ENCODE measurements around the gene ZNRF2. TPM values are rescaled to one million over a fixed set of nuclear protein-coding genes. Genes with fewer than 3 reads are reported as not detected.

The ZNRF2 gene
- total and polyA plus RNA-seq, 4 donors, result 4.8 to 21.1 (median 11.2) TPM

DNA sequence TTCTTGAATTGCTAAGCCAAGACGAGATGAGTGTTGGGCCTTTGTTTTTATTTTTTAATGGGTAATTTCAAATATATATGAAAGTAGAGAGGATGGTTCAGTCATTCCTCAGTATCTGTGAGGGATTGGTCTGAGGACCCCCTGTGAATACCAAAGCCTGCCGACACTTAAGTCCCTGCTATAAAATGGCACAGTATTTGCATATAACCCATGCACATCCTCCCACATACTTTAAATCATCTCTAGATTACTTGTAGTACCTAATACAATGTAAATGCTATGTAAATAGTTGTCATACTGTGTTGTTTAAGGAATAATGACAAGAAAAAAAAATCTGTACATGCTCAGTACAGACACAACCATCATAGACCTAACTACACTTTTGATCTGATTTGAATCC is 120.8 kb downstream of the ZNRF2 start:
- Histone ChIP-seq H3K9me3 (ENCODE audit: control insufficient read depth, low read length) (no peaks in the 10 kb centered on the region), H3K27me3 (ENCODE audit: control insufficient read depth in 1 of 2, insufficient read depth in 2 of 2, low read length in 1 of 2) (no peaks in the 10 kb centered on the region), H3K4me3 (ENCODE audit: low read length in 2 of 2) (no peak overlapping the region), H3K36me3 (ENCODE audit: control insufficient read depth in 1 of 2, insufficient read depth in 2 of 2, low read length in 1 of 2) (no peaks in the 10 kb centered on the region), H3K4me1 (ENCODE audit: control insufficient read depth in 1 of 2, insufficient read depth in 2 of 2, low read length in 2 of 2) (no peaks in the 10 kb centered on the region), H3K27ac (ENCODE audit: low read depth in 1 of 2, low read length in 2 of 2) (no peak overlapping the region)
- 96% methylated on average over 2 of the region's 2 CpGs for WGBS, 2 donors
- DNase-seq (no peak), ATAC-seq (ENCODE audit: low FRiP score) (no peak)
- intact Hi-C loops (cut with DNase I), result no loop called here

GRCh38 chr7:30406664-30407425 is 122.4 kb downstream of the ZNRF2 start:
- H3K27me3 ChIP-seq (ENCODE audit: control insufficient read depth in 1 of 2, insufficient read depth in 2 of 2, low read length in 1 of 2), result no peaks in the 10 kb centered on the region
- intact Hi-C loops (cut with DNase I), result no loop called here

DNA sequence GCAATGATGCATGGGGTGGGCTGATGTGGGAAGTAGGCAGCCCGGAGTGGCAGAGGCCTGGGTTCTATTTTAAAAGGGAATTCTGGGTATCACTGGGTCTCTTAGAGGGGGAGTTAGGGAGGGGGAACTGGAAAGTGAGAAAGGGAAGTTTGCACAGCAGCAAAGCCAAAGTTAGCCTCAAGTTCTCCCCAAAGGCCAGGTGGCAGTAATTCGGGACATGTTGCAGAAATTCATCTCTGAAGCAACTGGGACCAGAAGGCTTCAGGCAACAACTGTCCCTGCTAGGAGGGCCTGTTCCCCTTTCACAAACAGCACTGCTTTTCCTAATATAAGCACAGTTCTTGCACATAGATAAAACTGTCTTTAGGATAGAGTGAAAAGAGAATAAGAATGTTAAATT is 126.8 kb downstream of the ZNRF2 start:
- Histone ChIP-seq H3K36me3 (ENCODE audit: control insufficient read depth in 1 of 2, insufficient read depth in 2 of 2, low read length in 1 of 2) (no peaks in the 10 kb centered on the region), H3K4me1 (ENCODE audit: control insufficient read depth in 1 of 2, insufficient read depth in 2 of 2, low read length in 2 of 2) (no peaks in the 10 kb centered on the region), H3K27me3 (ENCODE audit: control insufficient read depth in 1 of 2, insufficient read depth in 2 of 2, low read length in 1 of 2) (no peaks in the 10 kb centered on the region), H3K4me3 (ENCODE audit: low read length in 2 of 2) (no peak overlapping the region), H3K27ac (ENCODE audit: low read depth in 1 of 2, low read length in 2 of 2) (no peak overlapping the region), H3K9me3 (ENCODE audit: control insufficient read depth, low read length) (no peaks in the 10 kb centered on the region)
- ATAC-seq (ENCODE audit: low FRiP score) (no peak), DNase-seq (no peak)
- 85 to 88% methylated on average over 2 of the region's 2 CpGs for WGBS, 2 donors
- intact Hi-C loops (cut with DNase I), result loop anchor here in 1 of 2 donors (5.0 kb wide), 1 partner anchor 134 kb away; no protein-coding TSS in a partner anchor

More at GRCh38 chr7:30406664-30407425, 122.4 kb downstream of the ZNRF2 start:
- ATAC-seq (ENCODE audit: low FRiP score) (no peak), DNase-seq (no peak)
- no peaks in the 10 kb centered on the region for H3K36me3 ChIP-seq (ENCODE audit: control insufficient read depth in 1 of 2, insufficient read depth in 2 of 2, low read length in 1 of 2)
- 91 to 95% methylated on average over 13 of the region's 13 CpGs for WGBS, 2 donors
- no peaks in the 10 kb centered on the region for H3K9me3 ChIP-seq (ENCODE audit: control insufficient read depth, low read length)
- H3K4me3 ChIP-seq (ENCODE audit: low read length in 2 of 2), result no peak overlapping the region
- no peak overlapping the region for H3K27ac ChIP-seq (ENCODE audit: low read depth in 1 of 2, low read length in 2 of 2)
- no peaks in the 10 kb centered on the region for H3K4me1 ChIP-seq (ENCODE audit: control insufficient read depth in 1 of 2, insufficient read depth in 2 of 2, low read length in 2 of 2)

DNA sequence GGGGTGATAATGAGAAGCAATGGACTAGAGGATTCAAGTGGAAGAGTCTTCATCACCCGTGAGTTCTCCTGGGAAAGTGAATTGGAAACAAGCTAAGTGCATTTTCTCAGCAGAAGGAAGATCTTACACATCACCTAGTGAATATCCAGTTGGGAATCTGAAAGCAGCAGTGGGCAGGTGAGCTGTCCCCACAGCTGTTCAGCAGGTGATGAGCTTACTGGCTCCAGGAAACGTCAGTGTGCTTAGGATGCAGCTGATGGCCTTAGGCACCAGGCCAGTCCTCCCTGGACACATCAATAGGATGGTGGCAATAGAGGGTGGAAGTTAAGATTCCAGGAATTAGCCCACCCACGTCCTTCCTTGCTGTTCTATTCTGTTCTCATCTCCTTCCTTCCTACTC is 127.5 kb downstream of the ZNRF2 start:
- 83 to 84% methylated on average over 3 of the region's 3 CpGs for WGBS, 2 donors
- H3K4me1 ChIP-seq (ENCODE audit: control insufficient read depth in 1 of 2, insufficient read depth in 2 of 2, low read length in 2 of 2), result no peaks in the 10 kb centered on the region
- no peaks in the 10 kb centered on the region for H3K36me3 ChIP-seq (ENCODE audit: control insufficient read depth in 1 of 2, insufficient read depth in 2 of 2, low read length in 1 of 2)
- H3K9me3 ChIP-seq (ENCODE audit: control insufficient read depth, low read length), result no peaks in the 10 kb centered on the region
- no peak overlapping the region for H3K27ac ChIP-seq (ENCODE audit: low read depth in 1 of 2, low read length in 2 of 2)
- no peak for ATAC-seq (ENCODE audit: low FRiP score)
- no peak overlapping the region for H3K4me3 ChIP-seq (ENCODE audit: low read length in 2 of 2)
- H3K27me3 ChIP-seq (ENCODE audit: control insufficient read depth in 1 of 2, insufficient read depth in 2 of 2, low read length in 1 of 2), result no peaks in the 10 kb centered on the region
- DNase-seq, result no peak
- intact Hi-C loops (cut with DNase I), result loop anchor here (2.0 to 5.0 kb wide), 2 partner anchors 135 to 247 kb away; no protein-coding TSS in a partner anchor

GRCh38 chr7:30412782-30413504 is 128.5 kb downstream of the ZNRF2 start:
- ATAC-seq (ENCODE audit: low FRiP score), result peak; percentile 83
- intact Hi-C loops (cut with DNase I), result loop anchor here (2.0 to 5.0 kb wide), 2 partner anchors 136 to 248 kb away; no protein-coding TSS in a partner anchor
- Histone ChIP-seq H3K27ac (ENCODE audit: low read depth in 1 of 2, low read length in 2 of 2) (no peak overlapping the region), H3K9me3 (ENCODE audit: control insufficient read depth, low read length) (no peaks in the 10 kb centered on the region), H3K27me3 (ENCODE audit: control insufficient read depth in 1 of 2, insufficient read depth in 2 of 2, low read length in 1 of 2) (no peaks in the 10 kb centered on the region), H3K4me1 (ENCODE audit: control insufficient read depth in 1 of 2, insufficient read depth in 2 of 2, low read length in 2 of 2) (no peaks in the 10 kb centered on the region), H3K4me3 (ENCODE audit: low read length in 2 of 2) (no peak overlapping the region), H3K36me3 (ENCODE audit: control insufficient read depth in 1 of 2, insufficient read depth in 2 of 2, low read length in 1 of 2) (no peaks in the 10 kb centered on the region)
- DNase-seq, result no peak
- 40 to 46% methylated on average over 5 of the region's 5 CpGs for WGBS, 2 donors

- Histone ChIP-seq H3K4me3 (ENCODE audit: low read length in 2 of 2) (no peak overlapping the region), H3K36me3 (ENCODE audit: control insufficient read depth in 1 of 2, insufficient read depth in 2 of 2, low read length in 1 of 2) (no peaks in the 10 kb centered on the region), H3K27me3 (ENCODE audit: control insufficient read depth in 1 of 2, insufficient read depth in 2 of 2, low read length in 1 of 2) (no peaks in the 10 kb centered on the region), H3K9me3 (ENCODE audit: control insufficient read depth, low read length) (no peaks in the 10 kb centered on the region), H3K27ac (ENCODE audit: low read depth in 1 of 2, low read length in 2 of 2) (no peak overlapping the region), H3K4me1 (ENCODE audit: control insufficient read depth in 1 of 2, insufficient read depth in 2 of 2, low read length in 2 of 2) (no peaks in the 10 kb centered on the region)
- DNase-seq (no peak), ATAC-seq (ENCODE audit: low FRiP score) (no peak)
- WGBS, 2 donors, result 96 to 98% methylated on average over 7 of the region's 7 CpGs
- intact Hi-C loops (cut with DNase I), result loop anchor here (2.0 to 5.0 kb wide), 2 partner anchors 137 to 249 kb away; no protein-coding TSS in a partner anchor
These were observed 129.5 kb downstream of the ZNRF2 start for GRCh38 chr7:30413864-30414263.

Small RNA genes lying within 50 kb of the gene (microRNA-seq; reads per million reads assigned to microRNA genes)
- gene MIR550A1 (0 reads per million in 2 donors), gene MIR550B1 (0 reads per million in 2 donors)

Other genes with a start within 250 kb of the ZNRF2 start
- 10 to 100 TPM; 43.4 to 72.5 TPM for gene MTURN, start 149.6 kb upstream of the ZNRF2 start, total RNA-seq
- gene MTURN, start 149.6 kb upstream of the ZNRF2 start, polyA plus RNA-seq, result 100 to 1,000 TPM in 1 of 2 donors, 10 to 100 TPM in 1; 44.5 to 110 TPM
- gene NOD1, start 194.2 kb downstream of the ZNRF2 start, total RNA-seq, result 10 to 100 TPM; 18.5 to 38.4 TPM
- gene NOD1, start 194.2 kb downstream of the ZNRF2 start, polyA plus RNA-seq, result 10 to 100 TPM in 1 of 2 donors, 1 to 10 TPM in 1; 2.4 to 19.9 TPM
- 10 to 100 TPM; 16.7 to 22.5 TPM for gene GGCT, start 220.2 kb downstream of the ZNRF2 start, total RNA-seq
- gene GGCT, start 220.2 kb downstream of the ZNRF2 start, polyA plus RNA-seq, result 10 to 100 TPM; 29.4 to 64.2 TPM